SU-DHL-6 (cell line): Measurements from ENCODE around the gene CLBA1.

Experiments used
- H2AFZ ChIP-seq: fragments of 200-600 bp; sonication (generic); 2 replicates; pipeline ENCODE4 v1.6.1; 2014; ENCODE audit warnings: low read depth, mild to moderate bottlenecking, moderate library complexity, mixed read lengths, antibody characterized with exemption, low read length; ENCODE audit not compliant: severe bottlenecking
- H3F3A ChIP-seq: fragments of 200-600 bp; shearing (Covaris generic); 2 replicates; pipeline ENCODE4 v1.6.0; 2016; ENCODE audit warnings: antibody characterized with exemption, mild to moderate bottlenecking; ENCODE audit not compliant: insufficient read depth
- H3K27ac ChIP-seq: fragments of 200-600 bp; sonication (generic); 2 replicates; pipeline ENCODE4 v1.5.1; 2016; ENCODE audit warnings: low read depth, mild to moderate bottlenecking, low read length, moderate library complexity, mixed read lengths
- H3K27me3 ChIP-seq: fragments of 200-600 bp; sonication (generic), shearing (Covaris generic); 2 replicates; pipeline ENCODE4 v1.6.0; 2014; ENCODE audit warnings: mild to moderate bottlenecking, low read length
- H3K36me3 ChIP-seq: fragments of 200-600 bp; sonication (generic); 2 replicates; pipeline ENCODE4 v1.6.1; 2014; ENCODE audit warnings: mild to moderate bottlenecking, low read length, mixed read lengths
- H3K4me2 ChIP-seq: fragments of 300-600, 200-600 bp; shearing (Covaris generic), sonication (generic); 2 replicates; pipeline ENCODE4 v1.6.0; 2014; ENCODE audit warnings: low read length, low read depth, mild to moderate bottlenecking; ENCODE audit not compliant: poor library complexity, severe bottlenecking
- H3K4me3 ChIP-seq: fragments of 200-600 bp; sonication (generic); 2 replicates; pipeline ENCODE4 v1.5.1; 2014; ENCODE audit warnings: antibody characterized with exemption, low read length, mild to moderate bottlenecking, mixed read lengths; ENCODE audit not compliant: insufficient read depth, poor library complexity, severe bottlenecking
- H3K79me2 ChIP-seq: fragments of 200-600 bp; sonication (generic); 2 replicates; pipeline ENCODE4 v1.6.1; 2014; ENCODE audit warnings: mild to moderate bottlenecking, low read length, moderate library complexity; ENCODE audit not compliant: insufficient read depth
- H3K9ac ChIP-seq: fragments of 200-600 bp; sonication (generic); 2 replicates; pipeline ENCODE4 v1.7.0; 2014; ENCODE audit warnings: mild to moderate bottlenecking, low read length
- H3K9me2 ChIP-seq: fragments of 200-600 bp; sonication (generic); replicated peaks from 2 replicates; pipeline ENCODE4 v1.6.1; 2014; ENCODE audit warnings: low read length; ENCODE audit not compliant: insufficient read depth
- H3K9me3 ChIP-seq: fragments of 200-600 bp; sonication (generic); 2 replicates; pipeline ENCODE4 v1.6.1; 2014; ENCODE audit warnings: low read length, mixed read lengths; ENCODE audit not compliant: insufficient read depth
- H4K20me1 ChIP-seq: fragments of 200-600 bp; sonication (generic); 2 replicates; pipeline ENCODE4 v1.6.1; 2014; ENCODE audit warnings: low read depth, mild to moderate bottlenecking, antibody characterized with exemption, low read length, moderate library complexity, mixed read lengths
- EZH2phosphoT487 ChIP-seq: fragments of 200-600 bp; sonication (generic), shearing (Covaris generic); conservative IDR thresholded peaks from 2 replicates; pipeline ENCODE4 v1.6.1; 2018; ENCODE audit warnings: mild to moderate bottlenecking, antibody characterized with exemption, low read length, moderate library complexity, mixed read lengths
- TF ChIP-seq, protein P1 (sequence below): fragments of 200-600 bp; sonication (generic); IDR thresholded peaks from one replicate; pipeline ENCODE4 v1.5.1; 2017; ENCODE audit warnings: antibody characterized with exemption, mild to moderate bottlenecking, low read length, moderate library complexity; ENCODE audit not compliant: insufficient read depth, poor library complexity, severe bottlenecking

CLBA1 gene

GRCh38 chr14:105011312-105011990 is 25.9 kb downstream of the CLBA1 start:
- no peak for TF ChIP-seq EZH2phosphoT487
- TF ChIP-seq, protein P1, sequence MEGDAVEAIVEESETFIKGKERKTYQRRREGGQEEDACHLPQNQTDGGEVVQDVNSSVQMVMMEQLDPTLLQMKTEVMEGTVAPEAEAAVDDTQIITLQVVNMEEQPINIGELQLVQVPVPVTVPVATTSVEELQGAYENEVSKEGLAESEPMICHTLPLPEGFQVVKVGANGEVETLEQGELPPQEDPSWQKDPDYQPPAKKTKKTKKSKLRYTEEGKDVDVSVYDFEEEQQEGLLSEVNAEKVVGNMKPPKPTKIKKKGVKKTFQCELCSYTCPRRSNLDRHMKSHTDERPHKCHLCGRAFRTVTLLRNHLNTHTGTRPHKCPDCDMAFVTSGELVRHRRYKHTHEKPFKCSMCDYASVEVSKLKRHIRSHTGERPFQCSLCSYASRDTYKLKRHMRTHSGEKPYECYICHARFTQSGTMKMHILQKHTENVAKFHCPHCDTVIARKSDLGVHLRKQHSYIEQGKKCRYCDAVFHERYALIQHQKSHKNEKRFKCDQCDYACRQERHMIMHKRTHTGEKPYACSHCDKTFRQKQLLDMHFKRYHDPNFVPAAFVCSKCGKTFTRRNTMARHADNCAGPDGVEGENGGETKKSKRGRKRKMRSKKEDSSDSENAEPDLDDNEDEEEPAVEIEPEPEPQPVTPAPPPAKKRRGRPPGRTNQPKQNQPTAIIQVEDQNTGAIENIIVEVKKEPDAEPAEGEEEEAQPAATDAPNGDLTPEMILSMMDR = no peak
- Histone ChIP-seq H3K27ac (no peak overlapping the region), H3K9me3 (no peaks in the 10 kb centered on the region), H4K20me1 (peaks cover 44% of the 10 kb centered on the region), H3K9me2 (no peaks in the 10 kb centered on the region), H3K79me2 (peaks cover 81% of the 10 kb centered on the region), H3K4me3 (no peak overlapping the region), H3K4me2 (no peak overlapping the region), H3K27me3 (no peaks in the 10 kb centered on the region), H3K9ac (no peak overlapping the region), H3F3A (peaks cover 18% of the 10 kb centered on the region), H2AFZ (no peak overlapping the region), H3K36me3 (peaks cover 7% of the 10 kb centered on the region; the same call in 1 of the 2 replicates)

- Histone ChIP-seq H3F3A (peaks cover 18% of the 10 kb centered on the region), H3K4me2 (peak overlapping the region; percentile 90), H3K27ac (peak overlapping the region; percentile 50), H3K9me2 (no peaks in the 10 kb centered on the region), H3K4me3 (no peak overlapping the region), H3K27me3 (no peaks in the 10 kb centered on the region), H3K36me3 (peaks cover 7% of the 10 kb centered on the region; the same call in 1 of the 2 replicates), H4K20me1 (peaks cover 48% of the 10 kb centered on the region), H3K9me3 (no peaks in the 10 kb centered on the region), H3K9ac (no peak overlapping the region), H3K79me2 (peaks cover 87% of the 10 kb centered on the region), H2AFZ (no peak overlapping the region)
- no peak for TF ChIP-seq EZH2phosphoT487
- TF ChIP-seq, protein P1 = peak; percentile 39
These were observed 26.8 kb downstream of the CLBA1 start for GRCh38 chr14:105012171-105012985.

DNA sequence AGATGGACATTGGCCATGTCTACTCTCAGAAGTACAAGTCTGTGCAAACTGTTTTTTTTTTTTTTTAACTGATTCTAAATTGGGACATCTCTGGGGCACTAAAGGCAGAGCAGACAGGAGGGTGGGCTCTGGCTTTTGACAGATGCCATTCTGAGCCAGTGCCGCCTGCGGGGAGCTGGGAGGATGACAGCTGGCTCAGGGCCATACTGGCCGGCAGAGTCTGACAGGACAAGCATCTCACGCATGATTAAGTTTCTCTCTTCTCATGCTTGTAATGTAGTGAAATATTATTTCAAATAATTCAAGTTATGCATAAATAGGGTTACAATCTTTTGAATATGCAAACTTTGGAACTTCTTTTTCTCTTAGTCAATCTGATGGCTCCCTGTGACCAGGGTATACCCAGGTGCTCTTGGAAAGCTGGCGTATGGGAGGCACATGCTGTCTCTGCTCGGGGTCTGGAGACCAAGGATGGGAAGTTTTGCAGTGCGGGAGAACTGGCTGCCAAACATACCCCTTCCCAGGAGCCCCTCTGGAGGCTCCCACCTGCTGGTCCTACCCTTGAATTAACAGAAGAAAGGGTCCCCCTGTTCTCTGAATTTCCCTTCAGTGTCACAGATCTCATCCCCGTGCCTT is 27.7 kb downstream of the CLBA1 start:
- Histone ChIP-seq H3K9ac (peak overlapping the region; percentile 100), H3K9me2 (no peaks in the 10 kb centered on the region), H3K27me3 (no peaks in the 10 kb centered on the region), H2AFZ (no peak overlapping the region), H3K4me3 (no peak overlapping the region), H3F3A (peaks cover 18% of the 10 kb centered on the region), H3K27ac (peak overlapping the region; percentile 50), H3K36me3 (peaks cover 7% of the 10 kb centered on the region; the same call in 1 of the 2 replicates), H3K4me2 (peak overlapping the region; percentile 90), H4K20me1 (peaks cover 54% of the 10 kb centered on the region), H3K79me2 (peaks cover 93% of the 10 kb centered on the region), H3K9me3 (no peaks in the 10 kb centered on the region)
- TF ChIP-seq, protein P1 = no peak
- no peak for TF ChIP-seq EZH2phosphoT487
